GM19240 (cell line): ENCODE measurements around the gene SAMD8.
"Not testable (repeated sequence)": the region's sequence is repeated elsewhere in the genome, so short reads cannot be mapped to it uniquely, and the experiment has no call there.

Experiments used
- DNase-seq: peaks from one replicate; pipeline ENCODE4 v3.0.0; 2011; ENCODE audit warnings: low spot score; ENCODE audit not compliant: insufficient read length

Gene SAMD8

GRCh38 chr10:75106891-75107290 is 4.6 kb upstream of the SAMD8 start:
- DNase-seq: not testable (repeated sequence)

- no peak for DNase-seq
Measured at GRCh38 chr10:75107756-75108683, 3.4 kb upstream of the SAMD8 start.

- no peak for DNase-seq
Measured at GRCh38 chr10:75108684-75109458, 2.6 kb upstream of the SAMD8 start.

GRCh38 chr10:75109459-75109778 is 2.0 kb upstream of the SAMD8 start:
- no peak for DNase-seq

GRCh38 chr10:75110006-75110632 is 1.3 kb upstream of the SAMD8 start:
- DNase-seq: no peak

- no peak for DNase-seq
Measured at GRCh38 chr10:75111907-75112679, 637 bp downstream of the SAMD8 start.

GRCh38 chr10:75115137-75115536 is 3.7 kb downstream of the SAMD8 start:
- DNase-seq: no peak

- not testable (repeated sequence) for DNase-seq
Measured at GRCh38 chr10:75116941-75117775, 5.7 kb downstream of the SAMD8 start.

- DNase-seq: no peak
Measured at GRCh38 chr10:75117995-75118394, 6.5 kb downstream of the SAMD8 start.

GRCh38 chr10:75119444-75120066 is 8.1 kb downstream of the SAMD8 start:
- not testable (repeated sequence) for DNase-seq

GRCh38 chr10:75121322-75121721 is 9.9 kb downstream of the SAMD8 start:
- DNase-seq: no peak

- DNase-seq: no peak
Measured at GRCh38 chr10:75122505-75122904, 11.0 kb downstream of the SAMD8 start.

GRCh38 chr10:75123088-75123682 is 11.7 kb downstream of the SAMD8 start:
- no peak for DNase-seq

GRCh38 chr10:75126277-75126676 is 14.8 kb downstream of the SAMD8 start:
- DNase-seq: no peak

- no peak for DNase-seq
Measured at GRCh38 chr10:75127471-75127870, 16.0 kb downstream of the SAMD8 start.

GRCh38 chr10:75128985-75129384 is 17.5 kb downstream of the SAMD8 start:
- DNase-seq: not testable (repeated sequence)

- no peak for DNase-seq
Measured at GRCh38 chr10:75129537-75129936, 18.1 kb downstream of the SAMD8 start.

GRCh38 chr10:75133701-75134100 is 22.2 kb downstream of the SAMD8 start:
- DNase-seq: not testable (repeated sequence)

- DNase-seq: no peak
Measured at GRCh38 chr10:75136346-75136745, 24.9 kb downstream of the SAMD8 start.
